Measurements from ENCODE around the gene OR52N5.

OR52N5 gene

GRCh38 chr11:5783255-5783654 lies at the start of gene OR52N5:
Gene OR52N5, minus strand, starts transcription at chr11:5783355. Its CDS starts 4,721 bp downstream, at chr11:5778634.
- DNase-seq, result no peak

DNA sequence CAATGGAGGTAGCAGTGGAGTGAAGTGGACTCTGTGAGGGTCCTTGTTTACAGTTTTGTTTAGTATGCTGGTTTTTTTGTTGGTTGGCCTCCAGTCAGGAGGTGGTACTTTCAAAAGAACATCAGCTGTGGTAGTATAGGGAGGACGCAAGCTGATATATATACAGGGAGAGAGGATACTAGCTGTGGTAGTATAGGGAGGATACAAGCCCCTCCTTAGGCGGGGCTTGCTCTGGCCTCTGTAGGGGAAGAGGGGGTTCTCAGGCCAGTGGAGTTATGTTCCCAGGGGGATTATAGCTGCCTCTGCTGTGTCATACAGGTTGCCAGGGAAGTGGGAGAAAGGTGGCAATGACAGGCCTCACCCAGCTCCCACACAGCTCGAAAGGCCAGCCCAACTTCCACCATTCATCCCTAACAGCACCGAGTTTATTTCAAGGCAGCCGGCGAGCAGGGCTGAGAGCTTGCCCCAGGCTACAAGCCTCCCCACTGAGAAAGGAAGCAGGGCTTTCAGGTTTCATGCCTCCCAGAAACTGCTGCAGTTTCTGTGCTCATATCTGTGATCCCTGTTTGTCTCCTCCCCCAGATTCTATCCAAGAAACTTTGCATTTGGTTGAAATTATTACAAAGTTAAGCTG lies 48.2 kb upstream of the OR52N5 start:
- DNase-seq, result no peak

DNA sequence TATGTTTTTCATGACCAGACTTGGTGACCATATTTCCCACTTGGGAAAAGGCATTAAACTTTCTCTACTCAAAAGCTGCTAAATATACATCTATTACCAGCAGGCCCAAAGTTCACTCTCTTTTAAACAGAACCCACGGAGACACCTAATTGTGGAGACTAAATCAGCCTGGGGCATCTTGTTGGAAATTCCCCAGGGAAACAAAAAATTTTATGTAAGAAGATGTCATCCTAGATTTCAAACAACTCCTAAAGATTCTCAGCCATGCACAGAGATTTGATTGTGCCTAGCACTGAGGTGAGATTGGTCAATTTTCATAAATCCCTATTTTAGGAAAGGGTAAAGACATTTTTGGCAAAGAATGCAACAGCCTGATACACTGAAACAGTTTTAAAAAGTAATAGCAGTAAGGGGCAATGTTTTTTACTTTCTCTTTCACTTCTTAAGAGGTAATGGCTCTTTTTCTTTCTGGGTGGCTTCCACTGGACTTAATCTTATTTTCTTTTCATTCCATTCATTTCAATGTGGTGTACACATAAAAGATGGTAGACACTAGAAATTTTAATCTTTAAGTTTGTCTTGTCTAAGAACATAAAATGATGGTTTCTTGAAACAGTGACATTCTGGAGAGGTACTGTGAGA lies 35.2 kb upstream of the OR52N5 start:
- no peak for DNase-seq

DNA sequence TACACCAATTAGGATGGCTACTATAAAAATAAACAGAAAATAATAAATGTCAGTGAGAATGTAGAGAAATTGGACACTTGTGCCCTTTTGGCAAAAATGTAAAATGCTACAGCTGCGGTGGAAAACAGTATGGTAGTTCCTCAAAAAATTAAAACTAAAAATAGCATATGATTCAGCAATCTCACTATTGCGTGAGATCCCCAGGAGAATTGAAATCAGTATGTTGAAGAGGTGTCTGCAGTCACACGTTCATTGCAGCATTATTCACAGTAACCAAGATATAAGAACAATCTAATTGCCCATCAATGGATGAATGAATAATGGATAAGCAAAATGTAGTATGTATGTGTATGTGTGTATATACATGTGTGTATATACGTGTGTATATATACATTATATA lies 32.4 kb upstream of the OR52N5 start:
- no peak for DNase-seq

DNA sequence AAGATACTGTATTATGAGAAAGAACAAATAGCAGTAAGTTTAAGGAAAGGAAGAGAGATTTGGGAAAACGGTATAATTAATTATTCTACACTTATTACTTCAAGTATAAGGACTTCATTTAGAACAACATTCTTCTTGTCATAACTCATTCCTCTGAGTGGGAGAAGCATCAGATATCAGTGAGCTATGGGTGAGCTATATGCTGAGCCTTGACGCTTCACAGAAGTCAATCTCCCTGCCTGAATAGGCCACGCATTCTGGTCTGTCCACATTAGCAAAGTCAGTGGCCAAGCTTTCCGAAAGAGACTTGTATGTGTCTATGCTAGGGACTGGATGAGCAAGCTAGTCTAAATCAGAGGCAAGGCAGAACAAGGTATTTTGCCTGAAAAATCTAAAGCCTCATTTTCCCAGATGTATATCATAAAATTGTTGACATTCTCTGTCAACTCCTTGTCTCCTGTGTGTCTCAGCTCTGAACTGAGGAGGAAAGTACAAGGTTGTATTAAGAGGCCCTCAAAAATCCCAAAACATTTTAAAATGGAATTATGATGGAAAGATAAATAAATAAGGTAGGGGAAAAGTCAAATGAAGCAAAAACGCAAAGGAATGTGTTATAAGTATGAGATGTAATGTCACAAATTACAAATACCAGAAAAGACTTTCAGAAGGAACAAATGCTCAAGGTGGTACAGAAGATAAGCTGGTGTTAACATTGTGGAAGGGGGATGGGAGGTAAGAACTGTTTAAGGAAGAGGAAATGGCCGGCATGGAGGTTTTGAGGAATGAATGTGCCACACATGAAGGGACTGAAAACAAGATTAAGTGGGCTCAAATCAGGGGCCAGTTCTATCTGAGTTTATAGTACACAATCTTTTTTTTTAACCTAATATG lies 27.0 kb upstream of the OR52N5 start:
- no peak for DNase-seq

DNA sequence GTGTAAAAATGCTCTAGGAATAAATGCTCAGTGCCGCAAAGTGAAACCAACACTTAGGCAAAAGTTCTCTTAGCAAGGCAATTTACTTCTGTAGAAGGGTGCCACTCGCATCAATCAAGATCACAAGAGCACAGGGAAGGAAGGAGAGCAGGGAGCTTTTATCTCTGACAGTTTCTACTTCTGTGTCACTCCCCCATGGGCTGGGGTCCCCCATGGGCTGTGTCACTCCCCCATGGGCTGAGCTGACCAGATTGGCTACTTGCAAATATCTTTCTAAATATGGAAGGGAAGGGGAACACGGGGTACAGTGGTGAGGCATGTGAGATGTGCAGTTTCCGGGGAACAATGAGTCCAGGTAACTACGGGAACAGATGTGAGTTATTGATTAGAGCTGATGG lies 26.0 kb upstream of the OR52N5 start:
- no peak for DNase-seq

DNA sequence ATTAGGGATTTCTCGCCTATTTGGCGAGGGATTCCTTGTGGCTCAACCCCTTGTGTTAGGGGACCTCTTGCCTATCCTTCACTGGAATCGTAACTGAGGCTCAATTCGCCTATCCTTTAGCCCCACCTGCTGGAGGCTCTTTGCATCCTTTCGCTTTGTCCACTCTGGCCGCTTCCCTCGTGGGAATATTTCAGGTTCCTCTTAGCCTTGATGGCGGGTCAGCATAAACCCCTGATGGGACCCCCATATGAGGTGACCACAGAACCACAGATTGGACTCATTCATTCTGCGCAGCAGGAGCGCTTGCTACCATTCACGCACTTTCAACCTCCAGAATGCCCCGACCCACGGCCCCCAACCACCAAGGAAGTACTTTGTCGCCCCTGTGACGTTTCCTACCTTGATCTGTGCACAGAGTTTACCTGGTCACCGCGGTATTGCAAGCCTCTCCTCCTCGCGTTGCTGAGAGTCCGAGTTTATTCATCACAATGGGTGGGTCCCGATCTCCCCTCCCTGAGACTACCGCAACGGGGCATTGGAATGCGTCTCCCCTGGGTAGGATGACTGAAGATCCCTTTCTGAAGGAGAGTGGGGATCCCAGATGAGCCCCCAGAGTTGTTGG lies 25.5 kb upstream of the OR52N5 start, which contains the start of gene OR52N2:
Gene OR52N2, plus strand, starts transcription at position 425 of the 622 bp plus-strand sequence. CDS start 11,412 bp downstream, outside the sequence.
- DNase-seq, result peak; percentile 78

- DNase-seq, result no peak
These were observed 24.4 kb upstream of the OR52N5 start for GRCh38 chr11:5807580-5807979.

DNA sequence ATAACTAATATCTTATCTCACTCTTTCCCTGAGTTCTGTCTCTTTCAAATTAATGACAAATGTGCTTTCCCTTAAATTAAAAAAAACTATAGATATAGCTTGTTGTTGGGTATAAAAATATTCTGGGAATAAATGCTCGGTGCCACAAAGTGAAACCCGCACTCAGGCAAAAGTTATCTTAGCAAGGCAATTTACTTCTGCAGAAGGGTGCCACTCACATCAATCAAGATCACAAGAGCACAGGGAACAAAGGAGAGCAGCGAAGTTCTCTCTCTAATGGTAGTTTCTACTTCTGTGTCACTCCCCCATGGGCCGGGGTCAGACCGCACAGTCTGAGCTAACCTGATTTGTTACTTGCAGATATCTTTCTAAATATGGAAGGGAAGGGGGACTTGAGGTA lies 20.8 kb upstream of the OR52N5 start:
- no peak for DNase-seq

DNA sequence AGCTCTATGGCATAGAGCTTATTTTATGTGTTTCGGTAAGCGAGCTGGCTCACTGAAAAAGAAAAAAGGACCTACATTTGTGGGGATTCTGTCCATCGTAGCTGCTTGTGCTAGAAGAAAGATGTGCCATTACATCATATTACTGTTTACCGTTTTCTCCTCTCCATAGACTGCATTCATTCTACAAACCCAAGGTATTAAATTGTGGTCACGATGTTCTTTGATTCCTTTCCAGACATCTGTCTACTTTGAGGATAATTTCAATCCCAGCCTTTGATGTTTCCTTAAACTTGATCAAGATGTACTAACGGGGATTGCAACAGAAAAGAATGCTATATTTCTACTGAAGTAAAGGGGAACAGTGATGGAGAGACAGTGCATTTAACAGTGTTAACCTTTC lies 13.4 kb upstream of the OR52N5 start:
- no peak for DNase-seq

DNA sequence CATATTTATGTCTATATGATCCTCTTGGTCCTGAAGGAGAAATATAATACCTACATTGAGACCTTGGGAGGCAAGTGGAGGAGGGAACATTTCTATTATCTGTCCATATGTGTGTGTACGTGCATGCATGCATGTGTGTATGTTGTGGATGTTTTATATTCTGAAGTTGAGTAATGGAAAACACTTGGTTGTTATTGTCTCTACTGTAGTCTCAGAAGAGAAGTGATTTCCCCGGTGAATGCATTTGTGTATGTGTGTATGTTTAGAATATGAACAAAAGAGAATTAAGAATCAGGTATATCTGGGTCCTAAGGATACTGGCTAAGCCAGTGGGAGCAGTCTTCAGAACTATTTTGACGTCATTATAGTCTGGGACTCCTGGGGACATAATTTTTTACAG lies 8.0 kb upstream of the OR52N5 start, which contains the start of gene OR52N1:
Gene OR52N1, minus strand, starts transcription at position 101 of the 400 bp plus-strand sequence. CDS start 2,449 bp downstream, outside the sequence.
- no peak for DNase-seq

DNA sequence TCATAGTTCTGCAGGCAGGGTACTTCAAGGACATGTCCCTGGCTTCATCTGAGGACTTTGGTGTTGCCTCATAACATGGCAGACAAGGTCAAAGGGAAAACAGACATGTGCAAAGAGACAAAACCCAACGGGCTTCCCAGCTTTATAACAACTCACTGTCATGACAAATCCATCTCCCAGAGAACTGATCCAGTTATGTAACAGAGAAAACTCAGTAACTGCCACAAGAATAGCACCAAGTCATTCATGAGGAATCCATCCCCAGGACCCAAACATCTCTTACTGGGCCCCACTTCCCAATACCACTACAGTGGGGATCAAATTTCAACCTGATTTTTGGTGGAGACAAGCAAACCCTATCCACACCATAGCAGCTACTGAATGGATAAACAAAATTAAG lies 16.1 kb downstream of the OR52N5 start:
- DNase-seq, result no peak

DNA sequence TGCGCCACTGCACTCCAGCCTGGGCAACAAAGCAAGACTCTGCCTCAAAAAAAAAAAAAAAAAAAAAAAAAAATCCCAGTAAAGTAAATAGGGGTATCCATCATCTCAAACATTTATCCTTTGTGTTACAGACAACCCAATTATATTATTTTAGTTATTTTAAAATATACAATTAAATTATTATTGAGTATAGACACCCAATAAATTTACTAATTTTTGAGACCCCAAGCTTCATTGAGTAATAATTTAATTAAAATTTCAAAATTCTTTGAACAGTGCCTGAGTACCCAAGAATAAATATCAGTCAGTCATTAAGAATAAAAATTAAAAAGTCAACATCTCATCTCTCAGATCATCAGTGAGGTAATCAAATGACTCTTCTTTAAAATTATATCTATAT lies 29.2 kb downstream of the OR52N5 start, which contains the start of gene OR52N4:
Gene OR52N4, plus strand, starts transcription at position 301 of the 400 bp plus-strand sequence. CDS start 498 bp downstream, outside the sequence.
- DNase-seq, result no peak

GRCh38 chr11:5749836-5750235 lies 33.3 kb downstream of the OR52N5 start:
- no peak for DNase-seq

DNA sequence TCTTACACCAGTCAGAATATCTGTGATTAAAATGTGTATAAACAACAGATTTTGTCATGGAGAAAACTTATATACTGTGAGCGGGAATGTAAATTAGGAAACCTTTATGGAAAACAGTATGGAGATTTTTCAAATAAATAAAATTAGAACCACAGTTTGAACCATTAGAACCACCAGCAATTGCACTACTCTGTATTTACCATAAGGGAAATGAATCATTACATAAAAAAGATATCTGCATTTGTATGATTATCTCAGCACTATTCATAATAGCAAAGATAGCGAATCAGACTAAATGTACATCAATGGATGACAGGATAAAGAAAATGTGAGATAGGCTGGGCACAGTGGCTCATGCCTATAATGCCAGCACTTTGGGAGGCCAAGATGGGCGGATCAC lies 36.5 kb downstream of the OR52N5 start:
- DNase-seq, result no peak

DNA sequence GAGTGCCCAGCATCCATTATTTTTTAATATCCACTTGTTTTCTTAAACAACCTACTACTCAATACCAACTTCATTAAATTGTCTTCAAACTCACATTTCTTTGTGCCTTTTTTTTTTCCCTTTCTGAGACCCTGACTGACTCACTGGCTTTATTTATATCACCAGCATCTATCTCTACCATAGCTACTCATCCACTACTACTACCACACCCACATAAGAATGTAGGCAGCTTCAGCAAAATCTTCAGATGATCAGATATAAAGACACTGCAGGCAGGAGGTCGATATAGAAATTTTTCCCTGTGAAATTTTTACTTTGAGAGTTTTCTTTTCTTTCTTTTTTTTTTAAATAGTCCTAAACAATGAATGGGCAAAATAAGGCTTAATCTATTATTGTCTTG lies 44.7 kb downstream of the OR52N5 start:
- no peak for DNase-seq

GRCh38 chr11:5737670-5738392 lies 45.3 kb downstream of the OR52N5 start:
- no peak for DNase-seq

- no peak for DNase-seq
These were observed 46.1 kb downstream of the OR52N5 start for GRCh38 chr11:5737091-5737490.

- no peak for DNase-seq
These were observed 46.8 kb downstream of the OR52N5 start, which contains the start of gene OR56B1 for GRCh38 chr11:5736396-5736795. Gene OR56B1, plus strand, starts transcription at chr11:5736448. Its CDS starts 69 bp downstream, at chr11:5736517.

GRCh38 chr11:5727691-5728090 lies 55.5 kb downstream of the OR52N5 start:
- DNase-seq, result no peak

DNA sequence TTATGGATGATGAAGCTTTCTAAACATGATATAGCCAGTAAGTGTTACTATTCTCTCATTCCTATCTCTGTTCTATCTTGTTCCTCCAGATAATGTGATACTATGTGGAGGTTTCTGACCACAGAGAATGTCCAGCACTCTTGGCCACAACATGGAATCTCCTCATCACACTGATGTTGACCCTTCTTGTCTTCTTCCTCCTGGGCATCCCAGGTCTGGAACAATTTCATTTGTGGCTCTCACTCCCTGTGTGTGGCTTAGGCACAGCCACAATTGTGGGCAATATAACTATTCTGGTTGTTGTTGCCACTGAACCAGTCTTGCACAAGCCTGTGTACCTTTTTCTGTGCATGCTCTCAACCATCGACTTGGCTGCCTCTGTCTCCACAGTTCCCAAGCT lies 56.8 kb downstream of the OR52N5 start:
- DNase-seq, result no peak
